Astrocyte of the hippocampus (primary cell): Measurements from ENCODE around the gene PPL.
A peak's percentile ranks its signal among the peaks of the same experiment; 100 is the strongest.
"Not testable (repeated sequence)": the region's sequence is repeated elsewhere in the genome, so short reads cannot be mapped to it uniquely, and the experiment has no call there.

Experiments used
- DNase-seq: peaks from one replicate; pipeline ENCODE4 v3.0.0; 2011; ENCODE audit warnings: low read depth, low spot score

The PPL gene

GRCh38 chr16:4957720-4958509, 21.0 kb upstream of the PPL start, which contains the start of gene SEC14L5:
TSS of gene SEC14L5 (plus strand) at chr16:4958330. CDS start at chr16:4959324, 994 bp downstream.
- DNase-seq, result peak; percentile 98

GRCh38 chr16:4957420-4957719, 20.4 kb upstream of the PPL start:
- no peak for DNase-seq

GRCh38 chr16:4954714-4955113, 17.8 kb upstream of the PPL start:
- DNase-seq, result no peak

- DNase-seq, result not testable (repeated sequence)
These were observed 14.6 kb upstream of the PPL start for GRCh38 chr16:4951583-4951982.

GRCh38 chr16:4949986-4950385, 13.0 kb upstream of the PPL start:
- DNase-seq, result no peak

- no peak for DNase-seq
These were observed 12.2 kb upstream of the PPL start for GRCh38 chr16:4948903-4949766.

GRCh38 chr16:4947722-4948503, 11.0 kb upstream of the PPL start:
- DNase-seq, result peak; percentile 35

- DNase-seq, result no peak
These were observed 10.0 kb upstream of the PPL start for GRCh38 chr16:4946917-4947316.

- DNase-seq, result no peak
These were observed 8.9 kb upstream of the PPL start for GRCh38 chr16:4945560-4946502.

GRCh38 chr16:4944333-4945281, 7.7 kb upstream of the PPL start:
- DNase-seq, result peak; percentile 99

GRCh38 chr16:4942481-4942880, 5.5 kb upstream of the PPL start:
- DNase-seq, result no peak

- DNase-seq, result no peak
These were observed 3.8 kb upstream of the PPL start for GRCh38 chr16:4940719-4941118.

- no peak for DNase-seq
These were observed 1.7 kb upstream of the PPL start for GRCh38 chr16:4938683-4939030.

- no peak for DNase-seq
These were observed 1.1 kb upstream of the PPL start for GRCh38 chr16:4937782-4938682.

- peak; percentile 63 for DNase-seq
These were observed 562 bp downstream of the PPL start for GRCh38 chr16:4936181-4936990.

GRCh38 chr16:4935241-4935855, 1.6 kb downstream of the PPL start:
- no peak for DNase-seq

- no peak for DNase-seq
These were observed 2.4 kb downstream of the PPL start for GRCh38 chr16:4934591-4934990.
